MCF 10A (cell line): ENCODE data around the gene ZNRF3. TPM values are rescaled to one million over a fixed set of nuclear protein-coding genes. Genes with fewer than 3 reads are reported as not detected.
"Not testable (repeated sequence)": the region's sequence is repeated elsewhere in the genome, so short reads cannot be mapped to it uniquely, and the experiment has no call there.

Source experiments
- BruUV-seq: library from RNA; stranded (reverse); fragments of 400-500 nt; replicated peaks from 2 replicates; lab custom pipeline; 2021; lab: Mats Ljungman, UMichigan
- CTCF ChIA-PET: fragments of 300-600 bp; sonication (Branson Sonifier 250); formaldehyde crosslinking; extraction: SDS; loops from one replicate; lab custom pipeline; 2021; ENCODE audit warnings: antibody characterized with exemption, inconsistent platforms; lab: Yijun Ruan, JAX
- POLR2A ChIA-PET: fragments of 300-600, 350-650 bp; sonication (Branson Sonifier 250); formaldehyde crosslinking; extraction: SDS; loops from one replicate; lab custom pipeline; 2020; ENCODE audit warnings: antibody characterized with exemption, inconsistent platforms; lab: Yijun Ruan, JAX
- DNase-seq: peaks from one replicate; pipeline ENCODE4 v3.0.0-alpha.2; 2018; ENCODE audit not compliant: unreplicated experiment
- H3K27ac Mint-ChIP-seq: one replicate; pipeline ENCODE4 v1.8.0; 2022; ENCODE audit warnings: mild to moderate bottlenecking, low read depth, mixed read lengths; ENCODE audit not compliant: unreplicated experiment
- H3K27me3 Mint-ChIP-seq: one replicate; pipeline ENCODE4 v1.8.0; 2022; ENCODE audit warnings: mixed read lengths; ENCODE audit not compliant: insufficient read depth, unreplicated experiment
- H3K36me3 Mint-ChIP-seq: one replicate; pipeline ENCODE4 v1.8.0; 2022; ENCODE audit warnings: mild to moderate bottlenecking, moderate library complexity, mixed read lengths; ENCODE audit not compliant: insufficient read depth, unreplicated experiment
- H3K4me1 Mint-ChIP-seq: one replicate; pipeline ENCODE4 v1.8.0; 2022; ENCODE audit warnings: mixed read lengths; ENCODE audit not compliant: insufficient read depth, unreplicated experiment
- H3K4me3 Mint-ChIP-seq: one replicate; pipeline ENCODE4 v1.8.0; 2022; ENCODE audit warnings: mild to moderate bottlenecking, moderate library complexity, mixed read lengths; ENCODE audit not compliant: unreplicated experiment
- H3K9me3 Mint-ChIP-seq: one replicate; pipeline ENCODE4 v1.8.0; 2022; ENCODE audit warnings: mixed read lengths; ENCODE audit not compliant: unreplicated experiment
- intact Hi-C: fragments of 100-400 bp; cut with micrococcal nuclease; formaldehyde crosslinking; loops from 2 replicates; pipeline ENCODE4 v1.14.1; 2022
- total RNA-seq: library from RNA; stranded (reverse); gene quantifications from 2 replicates; pipeline ENCODE4 v1.2.3, GENCODE V29; 2022
- TF ChIP-seq, protein P1 (sequence below): fragments of 200-600 bp; IDR thresholded peaks from one replicate; pipeline ENCODE4 v1.8.0; 2022; ENCODE audit warnings: antibody characterized with exemption, mild to moderate bottlenecking; ENCODE audit not compliant: unreplicated experiment

The ZNRF3 gene
- total RNA-seq, 1 experiment from 2014 or later, result 7.1 TPM

DNA sequence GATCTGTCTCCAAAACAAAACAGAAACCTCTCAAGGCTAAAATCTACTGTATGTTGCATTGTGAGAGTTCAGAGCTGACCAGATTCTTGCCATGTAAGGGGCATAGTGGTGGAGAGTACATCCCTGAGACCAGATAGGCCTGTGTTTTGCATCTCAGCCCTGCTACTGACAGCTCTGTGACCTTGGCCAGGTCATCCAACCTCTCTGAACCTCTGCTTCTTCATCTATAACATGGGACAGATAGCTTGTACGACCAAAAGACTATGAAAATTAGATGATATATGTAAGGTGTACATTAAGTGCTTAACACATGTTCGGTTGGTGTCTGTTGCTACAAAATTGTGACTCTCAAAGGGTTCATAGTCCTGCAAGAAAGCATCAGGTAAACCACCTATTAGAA, 22.9 kb downstream of the ZNRF3 start:
- DNase-seq, result no peak
- CTCF ChIA-PET, result interaction anchor here (0.7 to 1.3 kb wide), 2 partner anchors 87 to 134 kb away, joined by 3 read pairs; no protein-coding TSS in a partner anchor
- POLR2A ChIA-PET, result interaction anchor here (1.6 kb wide), 1 partner anchor 9 kb away, joined by 6 read pairs; no protein-coding TSS in a partner anchor
- TF ChIP-seq, protein P1, sequence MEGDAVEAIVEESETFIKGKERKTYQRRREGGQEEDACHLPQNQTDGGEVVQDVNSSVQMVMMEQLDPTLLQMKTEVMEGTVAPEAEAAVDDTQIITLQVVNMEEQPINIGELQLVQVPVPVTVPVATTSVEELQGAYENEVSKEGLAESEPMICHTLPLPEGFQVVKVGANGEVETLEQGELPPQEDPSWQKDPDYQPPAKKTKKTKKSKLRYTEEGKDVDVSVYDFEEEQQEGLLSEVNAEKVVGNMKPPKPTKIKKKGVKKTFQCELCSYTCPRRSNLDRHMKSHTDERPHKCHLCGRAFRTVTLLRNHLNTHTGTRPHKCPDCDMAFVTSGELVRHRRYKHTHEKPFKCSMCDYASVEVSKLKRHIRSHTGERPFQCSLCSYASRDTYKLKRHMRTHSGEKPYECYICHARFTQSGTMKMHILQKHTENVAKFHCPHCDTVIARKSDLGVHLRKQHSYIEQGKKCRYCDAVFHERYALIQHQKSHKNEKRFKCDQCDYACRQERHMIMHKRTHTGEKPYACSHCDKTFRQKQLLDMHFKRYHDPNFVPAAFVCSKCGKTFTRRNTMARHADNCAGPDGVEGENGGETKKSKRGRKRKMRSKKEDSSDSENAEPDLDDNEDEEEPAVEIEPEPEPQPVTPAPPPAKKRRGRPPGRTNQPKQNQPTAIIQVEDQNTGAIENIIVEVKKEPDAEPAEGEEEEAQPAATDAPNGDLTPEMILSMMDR, result no peak
- Mint-ChIP-seq H3K36me3 (peaks cover 7% of the 10 kb centered on the region), H3K9me3 (no peaks in the 10 kb centered on the region), H3K27me3 (no peaks in the 10 kb centered on the region), H3K27ac (no peak overlapping the region), H3K4me3 (no peak overlapping the region), H3K4me1 (peaks cover 9% of the 10 kb centered on the region)
- intact Hi-C loops, result no loop called here
- BruUV-seq, result no TSS peak

DNA sequence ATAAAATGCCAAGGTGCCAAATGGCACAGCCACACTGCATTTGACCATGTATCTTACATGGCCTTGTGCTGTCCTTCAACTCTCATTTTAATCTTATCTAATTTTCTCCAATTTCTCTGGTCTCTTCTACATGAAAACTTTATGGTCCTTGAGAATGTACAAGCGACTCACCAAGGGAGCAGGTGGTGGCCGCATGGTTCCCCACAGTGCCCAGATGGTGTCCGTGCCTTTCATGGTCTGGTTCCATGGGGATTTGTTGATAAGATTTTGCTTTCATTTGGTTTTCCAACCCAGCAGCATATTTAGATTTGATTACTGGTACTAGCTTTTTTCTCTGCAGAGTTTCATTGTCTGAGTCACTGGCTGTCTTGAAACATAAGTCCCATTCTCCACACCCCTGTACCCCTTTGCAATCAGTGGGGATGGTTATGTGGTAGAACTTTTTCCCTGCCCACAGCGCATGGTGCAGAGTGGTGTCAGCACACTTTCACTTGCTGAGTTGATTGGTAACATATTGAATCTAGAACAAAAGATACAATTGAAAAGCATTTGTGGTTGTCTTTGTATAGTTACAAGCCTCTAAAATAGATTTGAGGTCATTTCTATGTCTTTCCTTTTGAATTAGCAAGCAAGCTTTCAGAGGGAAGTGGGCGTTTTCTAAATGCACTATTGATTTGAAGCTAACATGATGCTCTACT, 24.1 kb downstream of the ZNRF3 start:
- Mint-ChIP-seq H3K9me3 (no peaks in the 10 kb centered on the region), H3K4me1 (peaks cover 9% of the 10 kb centered on the region), H3K36me3 (peaks cover 11% of the 10 kb centered on the region), H3K27me3 (no peaks in the 10 kb centered on the region), H3K27ac (no peak overlapping the region), H3K4me3 (no peak overlapping the region)
- BruUV-seq, result no TSS peak
- CTCF ChIA-PET, result interaction anchor here (0.6 kb wide), 1 partner anchor 79 kb away, joined by 3 read pairs; no protein-coding TSS in a partner anchor
- intact Hi-C loops, result no loop called here
- POLR2A ChIA-PET, result interaction anchor here (0.6 to 1.9 kb wide), 2 partner anchors 12 kb away, joined by 4 to 10 read pairs; no protein-coding TSS in a partner anchor
- DNase-seq, result no peak
- TF ChIP-seq, protein P1, result no peak

DNA sequence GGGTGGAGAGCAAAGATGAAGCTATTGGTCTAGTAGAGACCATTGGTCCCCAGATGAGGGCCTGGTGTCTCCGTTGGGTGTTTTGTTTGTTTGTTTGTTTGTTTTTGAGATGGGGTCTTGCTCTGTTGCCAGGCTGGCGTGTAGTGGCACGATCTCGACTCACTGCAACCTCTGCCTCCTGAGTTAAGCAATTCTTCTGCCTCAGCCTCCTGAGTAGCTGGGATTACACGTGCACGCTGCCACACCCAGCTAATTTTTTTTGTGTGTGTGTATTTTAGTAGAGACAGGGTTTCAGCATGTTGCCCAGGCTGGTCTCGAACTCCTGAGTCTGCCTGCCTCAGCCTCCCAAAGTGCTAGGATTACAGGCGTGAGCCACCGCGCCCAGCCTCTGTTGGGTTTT, 25.4 kb downstream of the ZNRF3 start:
- CTCF ChIA-PET, result interaction anchor here (0.6 to 1.2 kb wide), 5 partner anchors 9 to 380 kb away, joined by 3 to 8 read pairs (median 4); no protein-coding TSS in a partner anchor
- H3K9me3 Mint-ChIP-seq, BruUV-seq, H3K27me3 Mint-ChIP-seq, intact Hi-C loops, H3K4me3 Mint-ChIP-seq, H3K4me1 Mint-ChIP-seq: not testable (repeated sequence)
- Mint-ChIP-seq H3K27ac (peak overlapping the region; percentile 31), H3K36me3 (peaks cover 11% of the 10 kb centered on the region)
- DNase-seq, result peak; percentile 36
- POLR2A ChIA-PET, result interaction anchor here (0.7 to 1.9 kb wide), 6 partner anchors 10 to 334 kb away, joined by 3 to 10 read pairs (median 5); partner anchors contain the start of gene KREMEN1

DNA sequence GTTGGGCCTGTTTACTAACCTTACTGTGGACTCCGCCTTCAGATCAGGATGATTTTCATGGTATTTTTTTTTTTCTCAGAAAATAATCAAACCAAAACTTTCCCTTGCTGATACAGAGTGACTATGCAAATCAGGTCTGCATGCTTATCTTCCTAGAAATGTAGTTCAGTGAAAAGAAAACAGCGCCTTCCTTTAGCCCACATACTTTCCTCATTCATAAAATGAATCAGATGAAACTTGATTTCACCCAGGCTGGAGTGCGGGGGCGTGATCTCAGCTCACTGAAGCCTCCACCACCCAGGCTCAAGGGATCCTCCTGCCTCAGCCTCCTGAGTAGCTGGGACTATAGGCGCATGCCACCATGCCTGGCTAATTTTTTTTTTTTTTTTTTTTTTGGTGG, 26.0 kb downstream of the ZNRF3 start:
- peaks cover 11% of the 10 kb centered on the region for H3K36me3 Mint-ChIP-seq
- H3K4me3 Mint-ChIP-seq, result no peak overlapping the region

More for the DNA sequence above, 26.0 kb downstream of the ZNRF3 start:
- intact Hi-C loops, result no loop called here
- BruUV-seq, result no TSS peak
- H3K4me1 Mint-ChIP-seq, result peaks cover 9% of the 10 kb centered on the region
- no peaks in the 10 kb centered on the region for H3K27me3 Mint-ChIP-seq
- peak overlapping the region; percentile 31 for H3K27ac Mint-ChIP-seq
- ChIA-PET CTCF (interaction anchor here (0.6 to 1.2 kb wide), 7 partner anchors 9 to 379 kb away, joined by 3 to 8 read pairs (median 5); no protein-coding TSS in a partner anchor), POLR2A (interaction anchor here (0.7 to 1.9 kb wide), 5 partner anchors 11 to 335 kb away, joined by 3 to 10 read pairs (median 6); partner anchors contain the start of gene KREMEN1)
- no peaks in the 10 kb centered on the region for H3K9me3 Mint-ChIP-seq
- DNase-seq, result no peak
- TF ChIP-seq, protein P1, result no peak
